Cardiac muscle cell (in vitro differentiated cells and primary cell): ENCODE measurements around the gene MIA3. TPM values are rescaled to one million over a fixed set of nuclear protein-coding genes. Genes with fewer than 3 reads are reported as not detected.
A peak's percentile ranks its signal among the peaks of the same experiment; 100 is the strongest.

Experiments used
- DNase-seq, 2 donors: peaks; one replicate each; pipeline versions ENCODE4 v3.0.0 to v3.0.0-alpha.2; 2010 to 2017; ENCODE audit warnings: low read depth in 1 of 2, low spot score in 1 of 2
- H3K27ac ChIP-seq: fragments of 200-600 bp; sonication (generic); 2 replicates; pipeline ENCODE4 v1.5.1; 2016
- H3K27me3 ChIP-seq: fragments of 200-600 bp; sonication (generic); 2 replicates; pipeline ENCODE4 v1.6.0; 2016; ENCODE audit warnings: control low read depth
- H3K36me3 ChIP-seq: fragments of 200-600 bp; sonication (generic); 2 replicates; pipeline ENCODE4 v1.5.1; 2016; ENCODE audit warnings: control low read depth
- H3K4me1 ChIP-seq: fragments of 200-600 bp; sonication (generic); 2 replicates; pipeline ENCODE4 v1.8.1; 2017; ENCODE audit warnings: low read depth, mild to moderate bottlenecking, mixed run types
- H3K4me3 ChIP-seq: fragments of 200-600 bp; sonication (generic); 2 replicates; pipeline ENCODE4 v1.5.1; 2016; ENCODE audit warnings: mild to moderate bottlenecking
- H3K9me3 ChIP-seq: fragments of 200-600 bp; sonication (generic); 2 replicates; pipeline ENCODE4 v1.5.1; 2017; ENCODE audit warnings: low read depth, mild to moderate bottlenecking, control low read depth
- CTCF ChIP-seq: IDR thresholded peaks from 2 replicates; pipeline ENCODE4 v1.5.1; 2012; ENCODE audit warnings: low read depth, mild to moderate bottlenecking, low read length
- polyA plus RNA-seq: library from polyadenylated mRNA; unstranded; fragments of >200 nt; fragmentation: Nextera tagmentation; extraction: Ambion mirVana; gene quantifications from 2 replicates; pipeline ENCODE4 v1.2.1, GENCODE V29; 2016
- total RNA-seq: library from RNA; depleted of rRNA; stranded (reverse); fragments of >200 nt; gene quantifications from 2 replicates; pipeline ENCODE4 v1.2.3, GENCODE V29; 2016

The MIA3 gene
- total and polyA plus RNA-seq, 2 experiments from 2014 or later: 32.9 to 38.5 TPM

- Histone ChIP-seq H3K9me3 (no peaks in the 10 kb centered on the region), H3K27me3 (no peaks in the 10 kb centered on the region), H3K27ac (no peak overlapping the region), H3K4me3 (no peak overlapping the region), H3K4me1 (peaks cover 3% of the 10 kb centered on the region), H3K36me3 (peaks cover 39% of the 10 kb centered on the region)
- no peak for TF ChIP-seq CTCF
- no peak for DNase-seq
Measured at GRCh38 chr1:222622765-222623164, 4.9 kb downstream of the MIA3 start.

GRCh38 chr1:222623458-222623857 is 5.6 kb downstream of the MIA3 start:
- TF ChIP-seq CTCF: no peak
- Histone ChIP-seq H3K27me3 (no peaks in the 10 kb centered on the region), H3K4me1 (peaks cover 3% of the 10 kb centered on the region), H3K27ac (no peak overlapping the region), H3K36me3 (peaks cover 41% of the 10 kb centered on the region), H3K9me3 (no peaks in the 10 kb centered on the region), H3K4me3 (no peak overlapping the region)
- no peak for DNase-seq

GRCh38 chr1:222624214-222624613 is 6.3 kb downstream of the MIA3 start:
- Histone ChIP-seq H3K4me1 (peaks cover 3% of the 10 kb centered on the region), H3K36me3 (peaks cover 44% of the 10 kb centered on the region), H3K27ac (no peak overlapping the region), H3K4me3 (no peak overlapping the region), H3K9me3 (no peaks in the 10 kb centered on the region), H3K27me3 (no peaks in the 10 kb centered on the region)
- no peak for TF ChIP-seq CTCF
- no peak for DNase-seq

GRCh38 chr1:222627232-222627631 is 9.3 kb downstream of the MIA3 start:
- H3K27ac ChIP-seq: no peak overlapping the region
- no peaks in the 10 kb centered on the region for H3K4me1 ChIP-seq
- peaks cover 56% of the 10 kb centered on the region for H3K36me3 ChIP-seq
- no peak overlapping the region for H3K4me3 ChIP-seq
- no peak for TF ChIP-seq CTCF
- DNase-seq: peak in 1 of 2 donors; percentile 81
- no peaks in the 10 kb centered on the region for H3K9me3 ChIP-seq
- no peaks in the 10 kb centered on the region for H3K27me3 ChIP-seq

GRCh38 chr1:222629921-222630535 is 12.1 kb downstream of the MIA3 start:
- peak in 1 of 2 donors; percentile 66 for DNase-seq
- H3K4me1 ChIP-seq: no peaks in the 10 kb centered on the region
- TF ChIP-seq CTCF: no peak
- H3K27me3 ChIP-seq: no peaks in the 10 kb centered on the region
- peaks cover 48% of the 10 kb centered on the region for H3K36me3 ChIP-seq
- no peak overlapping the region for H3K4me3 ChIP-seq
- H3K27ac ChIP-seq: no peak overlapping the region
- no peaks in the 10 kb centered on the region for H3K9me3 ChIP-seq
